ENCODE data around the gene SMARCC2. TPM values are rescaled to one million over a fixed set of nuclear protein-coding genes. Genes with fewer than 3 reads are reported as not detected.

The SMARCC2 gene
- total RNA-seq, 2 donors from 2014 or later = 46.2 to 50.8 TPM

DNA sequence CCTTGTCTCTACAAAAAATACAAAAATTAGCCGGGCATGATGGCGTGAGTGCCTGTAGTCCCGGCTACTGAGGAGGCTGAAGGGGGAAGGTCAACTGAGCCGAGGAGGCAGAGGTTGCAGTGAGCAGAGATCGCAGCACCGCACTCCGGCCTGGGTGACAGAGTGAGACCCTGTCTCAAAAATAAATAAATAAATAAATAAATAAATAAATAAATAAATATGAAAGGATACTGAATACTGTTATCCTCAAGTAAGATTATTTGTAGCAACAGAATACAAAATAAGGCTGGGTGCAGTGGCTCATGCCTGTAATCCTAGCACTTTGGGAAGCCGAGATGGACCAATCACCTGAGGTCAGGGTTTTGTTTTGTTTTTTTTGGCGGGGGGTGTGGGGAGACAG is 30.6 kb upstream of the SMARCC2 start:
- intact Hi-C loops (cut with DNase I) = loop anchor here (10.0 kb wide), 1 partner anchor 55 kb away; no protein-coding TSS in a partner anchor
- DNase-seq = no peak
- peak overlapping the region in 1 of 4 donors; percentile 97 for H3K27ac ChIP-seq

DNA sequence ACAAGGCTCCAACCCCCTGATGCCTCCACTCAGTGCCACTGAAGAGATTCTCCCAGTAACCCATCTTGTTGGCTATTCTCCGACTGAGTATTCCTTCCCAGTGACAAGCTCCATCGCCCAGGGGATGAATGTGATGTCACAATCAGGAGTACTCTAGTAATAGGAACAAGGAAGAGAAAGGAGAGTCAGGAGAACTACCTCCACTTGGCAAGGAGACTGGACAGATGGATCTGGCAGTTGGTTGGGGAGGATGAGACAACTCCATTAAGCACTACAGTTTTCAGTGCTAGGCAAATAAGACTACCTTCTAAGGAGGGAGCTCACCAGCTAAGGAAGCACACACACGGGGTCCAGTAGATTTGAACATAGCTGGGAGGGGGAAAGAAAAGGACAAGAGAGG is 27.2 kb upstream of the SMARCC2 start:
- Histone ChIP-seq H3K9me3 (no peaks in the 10 kb centered on the region), H3K36me3 (replicated peaks in 1 of 2; ENCODE audit: insufficient read depth in 1 of 2, low read depth in 2 of 2) (peaks cover 12 to 21% of the 10 kb centered on the region in 2 donors), H3K4me3 (no peak overlapping the region), H3K27me3 (no peaks in the 10 kb centered on the region), H3K27ac (no peak overlapping the region), H3K4me1 (peaks cover 20% of the 10 kb centered on the region)
- intact Hi-C loops (cut with DNase I) = loop anchor here (10.0 kb wide), 1 partner anchor 58 kb away; no protein-coding TSS in a partner anchor
- ATAC-seq (no peak), DNase-seq (no peak)
- WGBS, 2 donors = 68 to 85% methylated on average over 3 of the region's 3 CpGs
- TF ChIP-seq POLR2A (IDR thresholded peaks at IDR 0.05) = no peak
- TF ChIP-seq, protein P1, sequence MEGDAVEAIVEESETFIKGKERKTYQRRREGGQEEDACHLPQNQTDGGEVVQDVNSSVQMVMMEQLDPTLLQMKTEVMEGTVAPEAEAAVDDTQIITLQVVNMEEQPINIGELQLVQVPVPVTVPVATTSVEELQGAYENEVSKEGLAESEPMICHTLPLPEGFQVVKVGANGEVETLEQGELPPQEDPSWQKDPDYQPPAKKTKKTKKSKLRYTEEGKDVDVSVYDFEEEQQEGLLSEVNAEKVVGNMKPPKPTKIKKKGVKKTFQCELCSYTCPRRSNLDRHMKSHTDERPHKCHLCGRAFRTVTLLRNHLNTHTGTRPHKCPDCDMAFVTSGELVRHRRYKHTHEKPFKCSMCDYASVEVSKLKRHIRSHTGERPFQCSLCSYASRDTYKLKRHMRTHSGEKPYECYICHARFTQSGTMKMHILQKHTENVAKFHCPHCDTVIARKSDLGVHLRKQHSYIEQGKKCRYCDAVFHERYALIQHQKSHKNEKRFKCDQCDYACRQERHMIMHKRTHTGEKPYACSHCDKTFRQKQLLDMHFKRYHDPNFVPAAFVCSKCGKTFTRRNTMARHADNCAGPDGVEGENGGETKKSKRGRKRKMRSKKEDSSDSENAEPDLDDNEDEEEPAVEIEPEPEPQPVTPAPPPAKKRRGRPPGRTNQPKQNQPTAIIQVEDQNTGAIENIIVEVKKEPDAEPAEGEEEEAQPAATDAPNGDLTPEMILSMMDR (IDR thresholded peaks at IDR 0.05) = no peak

More for the DNA sequence above, 30.6 kb upstream of the SMARCC2 start:
- ATAC-seq = no peak
- no peak for TF ChIP-seq POLR2A (IDR thresholded peaks at IDR 0.05)
- TF ChIP-seq, protein P1 (IDR thresholded peaks at IDR 0.05) = no peak
- H3K4me3 ChIP-seq = no peak overlapping the region
- 76 to 93% methylated on average over 9 of the region's 9 CpGs for WGBS, 2 donors
- no peaks in the 10 kb centered on the region for H3K27me3 ChIP-seq
- H3K36me3 ChIP-seq (replicated peaks in 1 of 2; ENCODE audit: insufficient read depth in 1 of 2, low read depth in 2 of 2) = peaks cover 0 to 3% of the 10 kb centered on the region in 2 donors
- no peaks in the 10 kb centered on the region for H3K9me3 ChIP-seq
- H3K4me1 ChIP-seq = peaks cover 43% of the 10 kb centered on the region

DNA sequence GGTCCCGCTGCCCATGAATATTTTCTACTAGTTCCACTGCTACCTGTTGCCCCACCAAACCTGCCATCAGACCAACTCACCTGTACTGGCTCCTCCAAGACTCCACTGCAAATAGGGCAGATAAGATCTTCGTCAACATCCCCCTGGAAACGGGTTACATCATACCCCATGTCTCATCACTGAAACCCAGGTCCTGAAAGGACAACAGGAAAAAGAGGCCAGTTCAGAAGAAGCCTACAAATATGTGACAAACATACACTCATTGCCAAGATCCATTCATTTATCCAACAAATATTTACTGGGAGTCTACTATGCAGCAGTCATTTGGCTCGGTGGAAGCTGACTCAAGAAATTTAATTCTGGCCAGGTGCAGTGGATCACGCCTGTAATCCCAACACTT is 24.6 kb upstream of the SMARCC2 start:
- ATAC-seq = no peak
- Histone ChIP-seq H3K4me3 (no peak overlapping the region), H3K9me3 (no peaks in the 10 kb centered on the region), H3K4me1 (peaks cover 7% of the 10 kb centered on the region), H3K36me3 (replicated peaks in 1 of 2; ENCODE audit: insufficient read depth in 1 of 2, low read depth in 2 of 2) (peaks cover 12 to 27% of the 10 kb centered on the region in 2 donors), H3K27ac (no peak overlapping the region), H3K27me3 (no peaks in the 10 kb centered on the region)
- DNase-seq = no peak
- TF ChIP-seq, protein P1 (IDR thresholded peaks at IDR 0.05) = no peak
- TF ChIP-seq POLR2A (IDR thresholded peaks at IDR 0.05) = no peak
- WGBS, 2 donors = 75 to 80% methylated on average over 5 of the region's 5 CpGs
- intact Hi-C loops (cut with DNase I) = loop anchor here (10.0 kb wide), 1 partner anchor 61 kb away; no protein-coding TSS in a partner anchor

DNA sequence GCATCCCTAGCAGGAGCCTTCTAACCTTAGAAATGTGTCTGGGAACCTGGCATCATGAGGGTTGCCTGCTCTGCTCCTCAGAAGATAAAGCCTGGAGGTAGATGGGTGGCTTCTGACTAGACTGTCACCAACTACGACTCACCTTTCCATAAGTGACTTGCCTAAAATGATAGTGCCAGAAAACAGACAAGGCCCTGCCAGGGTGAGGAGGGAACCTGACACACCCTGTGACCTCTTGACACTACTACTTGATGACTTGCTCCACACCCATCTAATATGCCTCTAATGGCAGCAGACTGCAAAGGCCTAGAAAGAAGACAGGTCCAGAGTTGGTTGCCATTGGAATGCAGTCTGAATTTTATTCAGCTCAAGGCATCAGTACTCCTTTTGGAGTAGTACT is 23.1 kb upstream of the SMARCC2 start:
- WGBS, 2 donors = 75% methylated on average over 1 of the region's 1 CpG
- H3K4me1 ChIP-seq = peaks cover 7% of the 10 kb centered on the region
- intact Hi-C loops (cut with DNase I) = loop anchor here (10.0 kb wide), 1 partner anchor 62 kb away; no protein-coding TSS in a partner anchor
- H3K4me3 ChIP-seq = no peak overlapping the region
- no peak for TF ChIP-seq POLR2A (IDR thresholded peaks at IDR 0.05)
- TF ChIP-seq, protein P1 (IDR thresholded peaks at IDR 0.05) = no peak
- ATAC-seq = no peak
- no peaks in the 10 kb centered on the region for H3K27me3 ChIP-seq
- H3K36me3 ChIP-seq (replicated peaks in 1 of 2; ENCODE audit: insufficient read depth in 1 of 2, low read depth in 2 of 2) = peaks cover 12 to 33% of the 10 kb centered on the region in 2 donors
- no peak overlapping the region for H3K27ac ChIP-seq
- no peak for DNase-seq
- no peaks in the 10 kb centered on the region for H3K9me3 ChIP-seq

DNA sequence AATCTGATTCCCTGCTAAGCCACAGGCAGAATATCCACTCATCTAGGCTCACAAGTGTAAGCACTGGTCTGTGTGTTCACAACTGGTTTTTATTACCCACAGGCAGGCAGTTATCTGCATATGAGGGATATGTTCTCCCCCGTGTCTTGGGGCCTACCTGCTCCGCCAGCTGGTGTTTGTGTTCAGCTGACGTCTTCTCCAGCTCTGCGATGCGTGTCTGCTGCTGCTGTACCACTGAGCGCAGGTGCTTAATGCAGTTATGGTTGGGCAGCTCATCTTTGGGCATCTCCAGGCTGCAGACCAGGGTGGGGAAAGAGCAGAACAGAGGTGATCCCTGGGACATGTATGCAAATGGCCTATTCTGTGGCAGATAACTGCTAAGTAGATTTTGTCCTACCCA is 18.7 kb upstream of the SMARCC2 start:
- peaks cover 4 to 36% of the 10 kb centered on the region in 2 donors for H3K36me3 ChIP-seq (replicated peaks in 1 of 2; ENCODE audit: insufficient read depth in 1 of 2, low read depth in 2 of 2)
- H3K27ac ChIP-seq = no peak overlapping the region
- no peak for DNase-seq
- H3K27me3 ChIP-seq = no peaks in the 10 kb centered on the region
- no peaks in the 10 kb centered on the region for H3K4me1 ChIP-seq
- ATAC-seq = no peak
- no peaks in the 10 kb centered on the region for H3K9me3 ChIP-seq
- TF ChIP-seq, protein P1 (IDR thresholded peaks at IDR 0.05) = no peak
- no peak for TF ChIP-seq POLR2A (IDR thresholded peaks at IDR 0.05)
- intact Hi-C loops (cut with DNase I) = no loop called here
- no peak overlapping the region for H3K4me3 ChIP-seq
- WGBS, 2 donors = 89 to 100% methylated on average over 1 to 6 of the region's 6 CpGs

All from body of pancreas (tissue), 4 donors.